Measurements from ENCODE around the gene CREB5. TPM values are rescaled to one million over a fixed set of nuclear protein-coding genes. Genes with fewer than 3 reads are reported as not detected.

The CREB5 gene
- total and polyA plus RNA-seq, 2 of the 8 experiments (the other 6 are each of a cell fraction or from before 2014, with no cell fraction given): 2.4 to 2.7 TPM

- Histone ChIP-seq H3K79me1 (ENCODE audit: low read depth, low read length) (no peaks in the 10 kb centered on the region), H3K9me3 (ENCODE audit: insufficient read depth in 2 of 2, low read depth in 1 of 2, low read length in 1 of 2) (no peaks in the 10 kb centered on the region), H2BK15ac (ENCODE audit: low read length) (no peak overlapping the region), H3K4ac (replicated peaks; ENCODE audit: insufficient read length, low read depth, low read length) (no peak overlapping the region), H3K4me1 (replicated peaks in 1 of 4; ENCODE audit: control insufficient read depth in 3 of 4, insufficient read depth in 4 of 4, low read length in 3 of 4) (no peaks in the 10 kb centered on the region; a peak in 1 of 7 replicates), H3K27me3 (replicated peaks in 1 of 4; ENCODE audit: control insufficient read depth in 3 of 4, extremely low read depth in 1 of 4, insufficient read depth in 3 of 4, low read length in 3 of 4) (peaks cover 0 to 2% (median 0%) of the 10 kb centered on the region in 4 experiments; a peak in 1 of 7 replicates), H3K56ac (replicated peaks; ENCODE audit: insufficient read length, low read depth, low read length) (no peak overlapping the region), H3K4me3 (ENCODE audit: extremely low read depth in 1 of 4, insufficient read depth in 2 of 4, low read depth in 3 of 4, low read length in 4 of 4) (no peak overlapping the region), H4K20me1 (replicated peaks in 1 of 2; ENCODE audit: control insufficient read depth in 1 of 2, insufficient read depth in 2 of 2, low read length in 2 of 2) (no peaks in the 10 kb centered on the region), H3K4me2 (ENCODE audit: insufficient read depth in 1 of 2, low read depth in 2 of 2, low read length in 2 of 2) (no peak overlapping the region), H4K5ac (ENCODE audit: insufficient read length, low read depth, low read length) (no peak overlapping the region), H3K27ac (ENCODE audit: low read depth, low read length) (no peak overlapping the region), H2BK12ac (ENCODE audit: low read depth, low read length) (no peak overlapping the region), H3K23ac (ENCODE audit: insufficient read length) (no peak overlapping the region), H2AK5ac (ENCODE audit: low read depth, low read length) (no peak overlapping the region), H3K9ac (replicated peaks in 1 of 4; ENCODE audit: extremely low read depth in 1 of 4, low read depth in 3 of 4, low read length in 3 of 4) (no peak overlapping the region), H3K23me2 (ENCODE audit: low read depth, low read length) (no peaks in the 10 kb centered on the region), H3K36me3 (ENCODE audit: control insufficient read depth in 2 of 4, insufficient read depth in 4 of 4, low read length in 3 of 4) (no peaks in the 10 kb centered on the region), H3K18ac (ENCODE audit: extremely low read depth, low read length) (no peak overlapping the region), H3K14ac (ENCODE audit: insufficient read length) (no peak overlapping the region), H2BK120ac (replicated peaks; ENCODE audit: low read depth, low read length) (no peak overlapping the region), H2AFZ (ENCODE audit: low read length) (0 out of 2 replicates have a peak overlapping the region, but pooled peaks have one; percentile 68), H2BK5ac (ENCODE audit: low read depth, low read length) (no peak overlapping the region), H4K91ac (replicated peaks; ENCODE audit: insufficient read length, low read length) (no peak overlapping the region), H3K79me2 (ENCODE audit: control insufficient read depth in 1 of 2, insufficient read depth in 2 of 2, low read length in 2 of 2) (no peaks in the 10 kb centered on the region), H2BK20ac (ENCODE audit: low read length) (no peak overlapping the region), H4K8ac (ENCODE audit: extremely low read depth, insufficient read depth, low read length) (no peak overlapping the region)
- DNase-seq (ENCODE audit: low read depth in 1 of 2, low spot score in 2 of 2) (no peak), FAIRE-seq (no peak)
- 83% methylated on average over 11 of the region's 11 CpGs; no CpG with 5 or more reads in 1 of the 2 experiments for WGBS, 2 experiments (ENCODE audit: extremely low coverage in 1 of 2, insufficient coverage in 1 of 2, insufficient read length in 1 of 2, insufficient replicate concordance in 2 of 2, low coverage in 1 of 2, low lambda C conversion rate in 2 of 2, missing lambda C conversion rate in 1 of 2)
- CTCF ChIA-PET (ENCODE audit: partially characterized antibody): interaction anchor here (0.6 to 1.9 kb wide), 3 partner anchors 19 to 56 kb away, joined by 3 to 5 read pairs (median 3); no protein-coding TSS in a partner anchor
- POLR2A ChIA-PET (ENCODE audit: partially characterized antibody): no interaction called here
These were observed 78.5 kb downstream of the CREB5 start for GRCh38 chr7:28490831-28491230.
